ENCODE measurements around the gene EDN2. TPM values are rescaled to one million over a fixed set of nuclear protein-coding genes. Genes with fewer than 3 reads are reported as not detected.

EDN2 gene
- total RNA-seq, 4 donors from 2014 or later, result 0.78 to 3.1 TPM; not detected in 2

DNA sequence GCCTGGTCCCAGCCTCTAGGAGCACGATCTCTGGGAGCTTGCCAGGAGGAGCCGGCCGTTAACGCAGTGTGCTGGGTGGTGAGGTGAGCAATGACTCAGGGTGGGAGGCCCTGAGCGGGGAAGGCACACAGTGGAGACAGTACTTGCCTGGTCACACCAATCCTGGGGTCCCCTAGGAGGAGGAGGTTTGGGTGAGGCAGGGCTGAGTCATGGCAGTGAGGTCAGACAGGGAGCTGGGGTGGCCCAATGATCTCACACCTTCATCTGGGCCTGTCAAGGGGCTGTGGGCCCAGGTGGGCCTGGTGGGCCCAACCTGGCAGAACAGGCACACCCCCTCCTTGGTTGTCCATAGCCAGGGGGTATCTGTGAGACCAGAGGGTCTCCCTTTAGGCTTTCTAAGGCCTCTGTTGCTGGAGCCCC is 8.6 kb upstream of the EDN2 start:
- H3K27me3 ChIP-seq, result no peaks in the 10 kb centered on the region
- H3K4me3 ChIP-seq, result no peak overlapping the region
- peak overlapping the region in 1 of 4 donors; percentile 97 for H3K27ac ChIP-seq
- TF ChIP-seq, protein P1, sequence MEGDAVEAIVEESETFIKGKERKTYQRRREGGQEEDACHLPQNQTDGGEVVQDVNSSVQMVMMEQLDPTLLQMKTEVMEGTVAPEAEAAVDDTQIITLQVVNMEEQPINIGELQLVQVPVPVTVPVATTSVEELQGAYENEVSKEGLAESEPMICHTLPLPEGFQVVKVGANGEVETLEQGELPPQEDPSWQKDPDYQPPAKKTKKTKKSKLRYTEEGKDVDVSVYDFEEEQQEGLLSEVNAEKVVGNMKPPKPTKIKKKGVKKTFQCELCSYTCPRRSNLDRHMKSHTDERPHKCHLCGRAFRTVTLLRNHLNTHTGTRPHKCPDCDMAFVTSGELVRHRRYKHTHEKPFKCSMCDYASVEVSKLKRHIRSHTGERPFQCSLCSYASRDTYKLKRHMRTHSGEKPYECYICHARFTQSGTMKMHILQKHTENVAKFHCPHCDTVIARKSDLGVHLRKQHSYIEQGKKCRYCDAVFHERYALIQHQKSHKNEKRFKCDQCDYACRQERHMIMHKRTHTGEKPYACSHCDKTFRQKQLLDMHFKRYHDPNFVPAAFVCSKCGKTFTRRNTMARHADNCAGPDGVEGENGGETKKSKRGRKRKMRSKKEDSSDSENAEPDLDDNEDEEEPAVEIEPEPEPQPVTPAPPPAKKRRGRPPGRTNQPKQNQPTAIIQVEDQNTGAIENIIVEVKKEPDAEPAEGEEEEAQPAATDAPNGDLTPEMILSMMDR (IDR thresholded peaks at IDR 0.05), result no peak
- WGBS, 2 donors, result 79% methylated on average over 5 of the region's 5 CpGs; no CpG with 5 or more reads in 1 of the 2 donors
- H3K36me3 ChIP-seq, result no peaks in the 10 kb centered on the region
- no peaks in the 10 kb centered on the region for H3K9me3 ChIP-seq
- H3K4me1 ChIP-seq, result peaks cover 0 to 49% (median 16%) of the 10 kb centered on the region in 4 donors
- DNase-seq (ENCODE audit: low spot score in 2 of 2), result no peak

- DNase-seq (ENCODE audit: low spot score in 2 of 2), result no peak
- Histone ChIP-seq H3K9me3 (no peaks in the 10 kb centered on the region), H3K27me3 (no peaks in the 10 kb centered on the region), H3K36me3 (no peaks in the 10 kb centered on the region), H3K4me3 (no peak overlapping the region), H3K27ac (peak overlapping the region in 1 of 4 donors; percentile 97), H3K4me1 (peaks cover 0 to 51% (median 15%) of the 10 kb centered on the region in 4 donors)
- TF ChIP-seq, protein P1 (IDR thresholded peaks at IDR 0.05), result peak in 2 of 5 experiments; percentile 22 to 28
- TF ChIP-seq POLR2A (IDR thresholded peaks at IDR 0.05), result no peak
- 64 to 76% methylated on average over 7 of the region's 7 CpGs for WGBS, 2 donors
These were observed 7.9 kb upstream of the EDN2 start for GRCh38 chr1:41492341-41492848.

DNA sequence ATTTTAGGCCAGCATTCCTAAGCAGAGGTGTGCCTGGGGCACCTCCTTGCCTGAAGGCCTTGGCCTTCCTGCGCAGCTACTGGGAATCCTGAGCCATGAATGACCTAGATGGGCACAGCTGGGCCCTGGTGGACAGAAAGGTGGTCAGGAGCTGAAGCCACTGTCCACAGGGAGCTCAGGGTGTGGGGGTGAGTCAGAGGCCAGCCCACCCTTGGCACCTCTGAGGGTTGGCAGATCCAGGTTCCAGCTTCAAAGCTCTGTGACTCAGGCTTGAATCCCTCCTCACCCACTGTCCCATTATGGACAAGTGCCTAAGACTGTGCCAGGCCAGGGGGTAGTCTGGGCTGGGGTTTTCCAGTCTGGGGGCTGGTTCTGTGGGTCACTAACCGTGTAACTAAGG is 6.4 kb upstream of the EDN2 start:
- no peak for TF ChIP-seq EP300 (IDR thresholded peaks at IDR 0.05)
- TF ChIP-seq, protein P1 (IDR thresholded peaks at IDR 0.05), result no peak
- Histone ChIP-seq H3K4me3 (no peak overlapping the region), H3K27me3 (no peaks in the 10 kb centered on the region), H3K4me1 (peaks cover 0 to 52% (median 11%) of the 10 kb centered on the region in 4 donors), H3K27ac (no peak overlapping the region), H3K36me3 (no peaks in the 10 kb centered on the region), H3K9me3 (no peaks in the 10 kb centered on the region)
- no peak for DNase-seq (ENCODE audit: low spot score in 2 of 2)
- WGBS, 2 donors, result 77 to 100% methylated on average over 1 of the region's 2 CpGs

GRCh38 chr1:41489561-41489960 is 5.1 kb upstream of the EDN2 start:
- 89 to 95% methylated on average over 5 of the region's 5 CpGs for WGBS, 2 donors
- no peaks in the 10 kb centered on the region for H3K27me3 ChIP-seq

More at GRCh38 chr1:41489561-41489960, 5.1 kb upstream of the EDN2 start:
- Histone ChIP-seq H3K27ac (peak overlapping the region in 1 of 4 donors; percentile 59), H3K4me3 (no peak overlapping the region), H3K36me3 (no peaks in the 10 kb centered on the region), H3K9me3 (no peaks in the 10 kb centered on the region), H3K4me1 (peaks cover 0 to 52% (median 13%) of the 10 kb centered on the region in 4 donors)
- TF ChIP-seq EP300 (IDR thresholded peaks at IDR 0.05) (no peak), POLR2A (IDR thresholded peaks at IDR 0.05) (no peak)
- TF ChIP-seq, protein P1 (IDR thresholded peaks at IDR 0.05), result no peak
- DNase-seq (ENCODE audit: low spot score in 2 of 2), result no peak

Measured in tibial nerve (tissue), 4 donors.